GM11168 (cell line): Measurements from ENCODE around the gene SHKBP1.
"Not testable (repeated sequence)": the region's sequence is repeated elsewhere in the genome, so short reads cannot be mapped to it uniquely, and the experiment has no call there.

ENCODE experiments used
- in situ Hi-C: fragments of 300-500 bp; cut with MboI; formaldehyde crosslinking; loops from one replicate; pipeline ENCODE4 v1.12.0; 2022; ENCODE audit warnings: low sequenced_read_pairs; ENCODE audit not compliant: unreplicated experiment

SHKBP1 gene, protein sequence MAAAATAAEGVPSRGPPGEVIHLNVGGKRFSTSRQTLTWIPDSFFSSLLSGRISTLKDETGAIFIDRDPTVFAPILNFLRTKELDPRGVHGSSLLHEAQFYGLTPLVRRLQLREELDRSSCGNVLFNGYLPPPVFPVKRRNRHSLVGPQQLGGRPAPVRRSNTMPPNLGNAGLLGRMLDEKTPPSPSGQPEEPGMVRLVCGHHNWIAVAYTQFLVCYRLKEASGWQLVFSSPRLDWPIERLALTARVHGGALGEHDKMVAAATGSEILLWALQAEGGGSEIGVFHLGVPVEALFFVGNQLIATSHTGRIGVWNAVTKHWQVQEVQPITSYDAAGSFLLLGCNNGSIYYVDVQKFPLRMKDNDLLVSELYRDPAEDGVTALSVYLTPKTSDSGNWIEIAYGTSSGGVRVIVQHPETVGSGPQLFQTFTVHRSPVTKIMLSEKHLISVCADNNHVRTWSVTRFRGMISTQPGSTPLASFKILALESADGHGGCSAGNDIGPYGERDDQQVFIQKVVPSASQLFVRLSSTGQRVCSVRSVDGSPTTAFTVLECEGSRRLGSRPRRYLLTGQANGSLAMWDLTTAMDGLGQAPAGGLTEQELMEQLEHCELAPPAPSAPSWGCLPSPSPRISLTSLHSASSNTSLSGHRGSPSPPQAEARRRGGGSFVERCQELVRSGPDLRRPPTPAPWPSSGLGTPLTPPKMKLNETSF

DNA sequence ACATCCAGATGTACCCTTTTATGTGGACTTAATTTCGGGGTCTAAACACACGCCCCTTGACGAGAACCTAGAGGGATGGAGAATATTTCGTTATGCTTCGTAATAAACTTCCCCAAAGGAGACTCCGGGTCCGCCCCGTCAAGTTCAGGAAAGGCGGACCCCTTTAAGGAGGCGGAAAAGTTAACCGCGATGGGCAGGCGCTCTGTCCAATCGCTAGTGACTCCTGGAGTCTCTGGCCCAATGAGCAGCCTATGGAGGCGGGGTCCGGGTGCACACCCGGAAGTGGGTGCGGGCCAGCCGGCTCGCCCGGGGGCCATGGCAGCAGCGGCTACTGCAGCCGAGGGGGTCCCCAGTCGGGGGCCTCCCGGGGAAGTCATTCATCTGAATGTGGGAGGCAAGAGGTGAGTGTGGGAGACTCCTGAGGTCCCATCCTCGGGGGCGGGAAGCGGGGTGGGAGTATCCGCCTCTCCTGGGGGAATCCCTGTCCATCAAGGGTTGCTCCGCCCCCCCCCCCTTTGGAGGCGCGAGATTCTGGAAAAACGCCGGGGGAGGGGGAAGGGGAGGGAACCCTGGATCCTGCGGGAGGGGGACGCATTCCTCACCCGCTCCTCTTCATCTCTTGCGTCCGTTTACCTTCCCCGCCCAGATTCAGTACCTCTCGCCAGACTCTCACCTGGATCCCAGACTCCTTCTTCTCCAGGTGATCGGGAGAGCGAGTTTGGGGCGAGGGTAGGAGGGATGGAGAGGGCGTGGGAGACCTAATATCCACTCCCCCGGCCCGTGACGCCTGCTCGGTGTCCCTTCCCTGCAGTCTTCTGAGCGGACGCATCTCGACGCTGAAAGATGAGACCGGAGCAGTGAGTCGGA lies at the start of gene SHKBP1:
TSS of gene SHKBP1 (plus strand) at position 289 of the 867 bp plus-strand sequence. CDS start at position 316, 27 bp downstream.
- in situ Hi-C loops = no loop called here

DNA sequence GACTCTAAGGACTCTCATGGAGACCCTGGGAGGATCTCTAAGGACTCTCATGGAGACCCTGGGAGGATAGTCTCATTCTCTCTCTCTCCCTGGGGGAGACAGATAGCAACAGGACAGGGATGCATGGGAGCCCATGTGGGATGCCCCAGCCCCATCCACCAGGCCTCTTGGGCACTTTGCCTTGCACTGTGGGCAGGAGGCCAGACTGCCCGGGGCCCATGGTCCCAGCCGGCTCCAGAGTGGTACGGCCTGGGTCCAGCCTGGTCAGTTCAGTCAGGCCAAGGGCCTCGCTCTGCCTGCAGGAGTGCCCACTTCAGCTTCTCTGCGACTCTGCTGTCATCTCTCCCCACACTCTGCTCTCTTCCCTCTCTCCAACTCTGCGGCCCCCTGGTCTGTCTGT lies 48.6 kb upstream of the SHKBP1 start:
- in situ Hi-C loops = no loop called here

DNA sequence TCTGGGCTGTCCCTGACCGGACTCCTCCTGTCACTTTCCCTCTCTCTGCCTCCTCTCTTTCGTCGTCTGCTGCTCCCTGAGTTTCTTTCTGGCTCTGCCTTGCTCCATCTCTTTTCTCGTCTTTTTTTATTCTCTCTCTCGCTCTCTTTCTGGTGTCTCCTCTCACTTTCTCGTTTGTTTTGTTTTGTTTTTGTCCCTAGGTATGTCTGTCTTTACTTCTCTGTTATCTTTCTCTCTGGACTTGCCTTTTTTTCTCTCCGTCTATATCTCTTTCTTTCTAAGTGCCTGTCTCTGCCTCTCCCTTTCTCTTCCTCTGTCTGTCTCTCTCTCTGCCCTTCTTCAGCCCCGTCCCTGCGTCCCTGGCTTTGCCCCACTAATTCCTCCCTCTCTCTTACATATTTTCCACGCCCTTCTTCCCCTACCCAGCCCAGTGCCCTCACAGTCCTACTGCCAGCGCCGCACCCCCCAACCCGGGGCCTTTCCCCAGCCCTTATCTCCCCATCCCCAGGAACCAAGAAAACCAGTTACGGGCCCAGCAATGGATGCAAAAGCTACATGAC lies 48.1 kb upstream of the SHKBP1 start:
- in situ Hi-C loops = no loop called here

DNA sequence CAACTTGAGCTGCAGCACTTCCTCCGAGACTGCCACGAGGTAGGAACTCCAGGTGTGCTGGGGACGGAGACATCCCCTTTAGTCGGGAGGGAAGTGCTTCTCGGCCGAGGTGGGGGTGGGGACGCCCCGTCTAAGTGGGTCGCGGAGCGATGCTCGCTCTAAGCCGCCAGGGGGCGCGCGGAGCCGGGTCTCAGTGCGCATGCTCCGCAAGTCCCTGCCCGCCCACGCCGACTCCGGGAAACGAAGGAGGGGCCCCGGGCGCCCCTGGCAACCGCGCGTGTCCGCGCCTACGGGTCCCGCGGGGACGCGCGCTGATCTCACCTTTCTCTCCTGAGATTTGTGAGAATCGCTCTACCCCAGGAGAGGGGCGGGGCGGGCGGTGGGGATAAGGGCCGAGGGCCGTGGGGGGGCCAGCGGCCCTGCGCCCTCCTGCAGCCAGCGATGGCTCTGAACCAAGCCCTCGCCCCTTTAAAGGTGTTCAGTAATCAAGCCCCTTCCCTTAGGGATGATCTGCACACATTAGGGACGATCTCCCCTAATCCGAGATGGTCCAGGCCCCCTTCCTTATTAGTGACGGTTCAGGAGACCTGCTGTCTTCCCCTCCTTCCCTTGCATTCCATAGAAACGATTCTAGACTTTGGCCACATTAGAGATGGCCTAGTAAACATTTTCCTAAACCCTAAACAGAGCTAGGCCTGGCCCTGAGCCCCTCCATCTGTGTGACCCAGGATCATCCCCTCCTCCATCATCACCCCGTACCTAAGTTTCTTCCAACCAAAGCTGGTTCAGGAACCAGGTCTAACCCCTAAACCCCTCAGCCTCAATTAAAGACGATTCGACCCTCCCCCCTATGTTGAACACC lies 47.3 kb upstream of the SHKBP1 start:
- in situ Hi-C loops = no loop called here

DNA sequence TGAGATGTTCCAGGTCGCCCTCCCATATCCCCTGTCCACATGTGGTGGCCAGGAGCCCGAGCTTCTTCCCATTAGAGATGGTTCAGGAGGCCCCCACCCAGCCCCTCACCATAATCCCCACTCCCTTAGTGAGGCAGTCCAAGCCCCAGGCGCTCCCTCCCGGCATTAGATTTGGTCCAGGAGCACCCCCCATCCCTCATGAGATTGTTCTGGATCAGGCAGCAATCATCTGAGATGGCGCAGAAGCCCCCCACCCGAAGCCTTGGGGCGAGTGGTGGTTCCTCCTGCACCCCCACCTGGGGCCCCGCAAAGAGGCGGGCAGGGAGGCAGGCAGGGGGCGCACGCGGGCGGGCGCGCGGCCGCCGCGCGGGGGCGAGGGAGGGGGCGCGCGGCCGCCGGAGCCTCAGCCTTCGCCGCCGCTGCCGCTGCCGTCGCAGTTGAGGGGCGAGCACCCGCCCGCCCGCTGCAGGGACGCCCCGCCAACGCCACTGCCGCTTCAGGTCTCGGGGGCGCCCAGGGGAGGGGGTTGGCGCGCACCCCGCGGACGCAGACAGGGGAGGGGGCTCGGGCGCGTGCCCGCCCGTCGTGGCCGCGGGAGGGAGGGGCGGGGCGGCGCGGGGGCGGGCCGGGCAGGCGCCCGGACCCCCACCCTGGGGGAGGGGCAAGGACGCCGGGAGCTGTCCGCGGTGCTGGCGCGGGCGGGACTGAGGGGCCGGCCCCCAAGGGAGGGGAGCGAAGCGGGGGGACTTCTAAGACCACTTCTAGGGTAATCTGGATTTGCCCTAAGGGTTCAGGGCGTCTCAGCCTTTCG lies 46.4 kb upstream of the SHKBP1 start:
- in situ Hi-C loops = loop anchor here (10.0 kb wide), 1 partner anchor 55 kb away; no protein-coding TSS in a partner anchor

DNA sequence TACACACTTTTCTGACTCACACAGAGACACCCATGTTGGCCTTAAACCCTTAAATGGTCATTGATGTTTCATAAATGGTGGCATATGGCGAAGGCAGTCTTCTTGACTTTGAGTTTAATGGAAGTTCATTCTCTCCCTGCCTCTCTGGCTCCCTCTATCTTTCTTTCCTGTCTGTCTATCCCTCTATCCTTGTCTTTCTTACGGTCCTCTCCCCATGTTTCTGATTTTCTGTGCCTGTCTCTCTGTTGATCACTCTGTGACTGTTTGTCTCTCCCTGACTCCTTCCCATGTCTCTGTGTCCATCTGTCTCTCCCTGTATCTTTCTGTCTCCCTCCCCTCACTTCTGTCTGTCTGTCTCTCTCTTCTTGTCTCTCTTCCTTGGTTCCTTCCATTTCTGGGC lies 43.2 kb upstream of the SHKBP1 start:
- in situ Hi-C loops = loop anchor here (10.0 kb wide), 1 partner anchor 51 kb away; no protein-coding TSS in a partner anchor

DNA sequence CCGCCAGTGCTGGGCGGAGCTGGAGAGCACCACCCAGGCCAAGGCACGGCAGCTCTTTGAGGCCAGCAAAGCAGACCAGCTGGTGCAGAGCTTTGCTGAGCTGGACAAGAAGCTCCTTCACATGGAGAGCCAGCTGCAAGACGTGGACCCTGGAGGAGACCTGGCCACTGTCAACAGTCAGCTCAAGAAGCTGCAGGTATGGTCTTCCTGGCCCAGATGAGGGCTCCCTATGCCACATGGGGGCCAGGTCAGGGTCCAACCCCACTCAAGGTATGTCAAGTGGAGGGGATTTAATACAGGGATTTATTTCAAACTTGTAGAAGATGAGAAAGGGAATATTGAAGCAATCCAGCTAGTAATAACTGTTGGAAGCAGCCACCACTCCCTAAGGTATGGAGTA lies 42.5 kb upstream of the SHKBP1 start:
- in situ Hi-C loops = loop anchor here (10.0 kb wide), 1 partner anchor 51 kb away; no protein-coding TSS in a partner anchor

DNA sequence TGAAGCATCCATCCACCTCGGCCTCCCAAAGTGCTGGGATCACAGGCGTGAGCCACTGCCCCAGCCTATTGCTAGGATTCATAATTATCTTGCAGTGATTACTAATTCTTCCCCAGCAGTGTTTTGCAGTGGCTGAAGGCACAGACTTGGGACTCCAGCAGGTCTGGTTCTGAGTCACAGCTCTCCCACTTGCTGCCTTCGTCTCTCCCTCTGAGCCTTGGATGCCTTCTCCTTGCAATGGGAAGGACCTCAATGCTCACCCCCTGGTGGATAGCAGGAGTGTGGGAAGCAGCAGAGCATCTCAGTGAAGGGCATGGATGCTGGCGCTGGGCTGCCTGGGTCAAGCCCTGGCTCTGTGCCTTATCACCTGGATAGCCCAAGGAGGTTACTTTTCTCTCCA lies 37.6 kb upstream of the SHKBP1 start:
- in situ Hi-C loops = loop anchor here (10.0 kb wide), 1 partner anchor 46 kb away; no protein-coding TSS in a partner anchor

DNA sequence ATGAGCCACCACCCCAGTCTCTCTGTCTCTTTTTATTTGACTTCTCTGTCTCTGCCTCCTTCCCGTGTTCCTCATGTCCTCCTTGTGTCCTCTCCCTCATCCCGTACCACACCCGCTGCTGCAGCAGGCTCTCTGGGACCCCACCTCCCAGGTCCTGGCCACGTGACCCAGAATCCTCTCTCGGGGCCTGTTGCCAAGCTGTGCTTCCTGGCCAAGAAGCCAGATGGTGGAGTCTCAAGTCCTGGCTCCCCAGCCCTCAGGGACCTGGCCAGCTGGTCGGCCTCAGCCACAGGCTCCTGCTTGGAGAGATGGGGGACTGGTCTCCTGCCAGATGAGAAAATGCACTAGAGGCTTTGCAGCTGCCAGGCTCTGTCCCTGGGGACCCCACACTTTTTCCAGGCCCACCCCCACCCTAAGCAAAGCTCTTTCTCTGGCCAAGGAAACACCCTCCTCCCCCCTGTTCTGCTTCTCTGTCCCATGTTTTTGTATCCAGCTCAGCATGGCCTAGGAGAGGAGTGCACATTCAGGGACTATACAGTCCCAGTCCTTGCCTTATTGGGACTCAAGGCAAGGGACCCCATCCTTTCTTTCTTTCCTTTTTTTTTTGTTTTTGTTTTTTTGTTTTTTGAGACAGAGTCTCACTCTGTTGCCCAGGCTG lies 34.3 kb upstream of the SHKBP1 start:
- in situ Hi-C loops = no loop called here

DNA sequence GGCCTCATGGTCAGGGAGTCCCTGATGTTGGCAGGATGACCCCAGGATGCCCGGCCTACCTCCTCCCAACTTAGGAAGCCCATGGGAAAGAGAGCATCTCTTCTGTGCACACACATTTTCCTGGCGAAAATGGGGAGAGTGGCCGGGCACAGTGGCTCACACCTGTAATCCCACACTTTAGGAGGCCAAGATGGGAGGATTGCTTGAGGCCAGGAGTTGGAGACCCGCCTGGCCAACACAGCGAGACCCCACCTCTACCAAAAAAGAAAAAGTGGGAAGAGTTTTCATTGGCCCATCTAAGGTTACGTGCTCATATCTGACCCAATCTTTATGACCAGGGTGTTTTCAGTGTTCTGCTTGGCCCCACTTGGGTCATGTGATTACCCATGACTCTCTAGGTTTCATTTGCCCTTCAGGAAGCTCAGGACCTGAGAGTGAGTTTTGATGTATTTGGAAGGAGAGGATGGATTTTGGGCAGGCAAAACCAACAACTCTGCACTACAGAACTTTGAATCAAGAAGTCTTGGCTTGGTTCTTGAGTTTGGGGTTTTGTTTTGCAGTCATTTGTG lies 33.6 kb upstream of the SHKBP1 start:
- in situ Hi-C loops = no loop called here

DNA sequence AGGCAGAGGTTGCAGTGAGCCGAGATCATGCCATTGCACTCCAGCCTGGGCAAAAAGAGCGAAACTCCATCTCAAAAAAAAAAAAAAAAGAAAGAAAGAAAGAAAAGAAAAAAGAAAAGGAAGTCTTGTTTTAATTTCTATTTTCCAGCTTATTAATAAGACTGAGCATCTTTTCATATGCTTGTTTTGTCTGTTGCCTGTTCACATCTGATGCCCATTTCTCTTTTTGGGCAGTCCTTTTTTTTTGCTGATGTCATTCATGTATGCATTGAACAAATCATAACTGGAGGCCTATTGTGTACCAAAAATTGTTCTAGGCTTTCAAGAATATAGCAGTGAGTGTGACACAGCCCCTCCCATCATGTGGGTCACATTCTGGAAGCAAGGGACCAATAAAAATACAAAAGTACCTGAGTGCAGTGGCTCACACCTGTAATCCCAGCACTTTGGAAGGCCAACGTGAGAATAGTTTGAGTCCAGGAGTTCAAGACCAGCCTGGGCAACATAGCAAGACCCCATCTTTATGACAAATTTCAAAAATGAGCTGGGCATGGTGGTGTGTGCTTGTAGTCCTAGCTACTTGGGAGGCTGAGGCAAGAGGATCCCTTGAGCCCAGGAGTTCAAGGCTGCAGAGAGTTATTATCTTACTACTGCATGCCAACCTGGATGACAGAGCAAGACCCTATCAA lies 30.4 kb upstream of the SHKBP1 start:
- in situ Hi-C loops = not testable (repeated sequence)

DNA sequence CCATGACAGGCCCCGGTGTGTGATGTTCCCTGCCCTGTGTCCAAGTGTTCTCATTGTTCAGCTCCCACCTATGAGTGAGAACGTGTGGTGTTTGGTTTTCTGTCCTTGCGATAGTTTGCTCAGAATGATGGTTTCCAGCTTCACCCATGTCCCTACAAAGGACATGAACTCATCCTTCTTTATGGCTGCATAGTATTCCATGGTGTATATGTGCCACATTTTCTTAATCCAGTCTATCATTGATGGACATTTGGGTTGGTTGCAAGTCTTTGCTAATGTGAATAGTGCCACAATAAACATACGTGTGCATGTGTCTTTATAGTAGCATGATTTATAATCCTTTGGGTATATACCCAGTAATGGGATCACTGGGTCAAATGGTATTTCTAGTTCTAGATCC lies 29.5 kb upstream of the SHKBP1 start:
- in situ Hi-C loops = not testable (repeated sequence)

DNA sequence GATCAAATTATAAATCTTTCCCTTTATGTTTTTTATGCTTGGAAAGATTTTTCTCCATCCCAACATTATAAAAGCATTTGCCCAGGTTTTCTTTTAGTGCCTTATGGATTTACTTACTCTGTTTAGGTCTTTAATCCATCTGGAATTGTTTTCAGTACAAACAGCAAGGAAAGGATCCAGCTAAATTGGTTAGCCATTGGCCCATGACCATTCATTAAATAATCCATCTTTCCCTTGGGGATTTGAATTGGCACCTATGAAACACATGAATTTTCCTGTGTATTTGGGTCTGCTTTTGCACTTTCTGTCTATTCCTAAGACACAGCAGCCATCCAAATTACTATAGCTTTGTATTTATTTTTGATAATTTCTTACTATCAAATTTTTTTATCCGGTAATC lies 28.8 kb upstream of the SHKBP1 start:
- in situ Hi-C loops = no loop called here

DNA sequence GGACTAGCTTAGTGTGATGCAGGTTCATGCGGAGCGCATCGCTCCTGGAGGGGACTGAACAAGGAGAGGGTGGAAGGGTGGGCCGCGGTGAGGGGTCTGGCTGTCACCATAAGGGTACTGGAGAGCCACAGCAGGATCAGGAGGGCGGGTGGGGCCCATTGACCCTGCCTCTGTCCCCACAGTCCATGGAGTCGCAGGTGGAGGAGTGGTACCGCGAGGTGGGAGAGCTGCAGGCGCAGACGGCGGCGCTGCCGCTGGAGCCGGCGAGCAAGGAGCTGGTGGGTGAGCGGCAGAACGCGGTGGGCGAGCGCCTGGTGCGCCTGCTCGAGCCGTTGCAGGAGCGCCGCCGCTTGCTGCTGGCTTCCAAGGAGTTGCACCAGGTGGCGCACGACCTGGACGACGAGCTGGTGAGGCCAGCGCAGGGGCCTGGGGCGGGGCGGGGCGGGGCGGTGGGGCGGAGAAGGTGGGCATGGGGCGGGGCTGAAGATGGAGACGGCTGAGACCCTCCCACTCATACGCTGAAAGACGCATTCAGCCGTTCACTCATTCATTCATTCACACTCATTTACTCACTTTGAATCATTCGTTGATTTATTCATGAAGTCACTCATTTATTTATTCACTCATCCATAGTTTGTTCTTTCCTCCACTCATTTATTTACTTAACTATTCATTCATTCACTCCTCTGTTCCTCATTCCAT lies 27.5 kb upstream of the SHKBP1 start:
- in situ Hi-C loops = no loop called here

DNA sequence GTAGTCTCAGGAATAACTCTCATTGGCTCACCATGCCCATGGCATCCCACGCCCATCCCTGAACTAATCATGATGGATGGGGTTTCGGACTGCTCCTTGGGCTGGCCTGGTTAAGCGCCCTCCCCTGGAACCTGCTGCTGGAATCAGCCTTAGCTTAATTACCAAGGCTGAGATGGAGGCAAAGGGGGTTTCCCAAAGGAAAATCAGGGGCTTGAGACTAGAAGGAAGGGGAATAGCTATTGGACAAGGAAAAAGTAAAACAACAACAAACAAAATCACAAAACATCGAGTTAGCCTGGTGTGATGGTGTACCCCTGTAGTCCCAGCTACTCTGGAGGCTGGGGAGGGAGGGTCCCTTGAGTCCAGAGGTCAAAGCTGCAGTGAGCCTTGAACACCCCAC lies 25.7 kb upstream of the SHKBP1 start:
- in situ Hi-C loops = no loop called here

DNA sequence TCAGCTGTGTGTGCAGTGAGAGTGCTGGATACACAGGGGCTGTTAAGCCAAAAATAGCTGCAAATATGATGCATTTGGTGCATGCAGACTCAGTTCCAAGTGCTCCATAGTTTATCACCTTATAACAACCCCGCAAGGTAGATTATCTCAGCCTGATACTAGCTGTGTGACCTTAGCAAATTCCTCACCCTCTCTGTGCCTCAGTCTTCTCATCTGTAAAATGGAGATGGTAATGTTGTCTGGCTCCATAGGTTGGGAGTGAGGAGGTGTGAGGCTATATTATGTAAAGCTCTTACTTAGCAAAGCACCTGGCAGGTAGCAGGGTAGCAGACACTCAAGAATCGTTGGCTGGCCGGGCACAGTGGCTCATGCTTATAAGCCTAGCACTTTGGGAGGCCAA lies 23.8 kb upstream of the SHKBP1 start:
- in situ Hi-C loops = no loop called here
